OCI-LY1 (cell line): ENCODE data around the gene IRAK4.

Experiments
- CTCF ChIP-seq: fragments of 200-600 bp; sonication (generic), shearing (Covaris generic); IDR thresholded peaks from 2 replicates; pipeline ENCODE4 v1.5.1; 2017; ENCODE audit warnings: mild to moderate bottlenecking, antibody characterized with exemption, low read length, moderate library complexity, mixed read lengths
- EZH2 ChIP-seq: fragments of 200-600 bp; sonication (generic), shearing (Covaris generic); IDR thresholded peaks from 2 replicates; pipeline ENCODE4 v1.8.0; 2017; ENCODE audit warnings: borderline replicate concordance, mixed run types, mild to moderate bottlenecking, antibody characterized with exemption, low read length, moderate library complexity, mixed read lengths

- TF ChIP-seq CTCF (no peak), EZH2 (no peak)
These were observed 47.4 kb upstream of the IRAK4 start for GRCh38 chr12:43711348-43711747.
